GM19328 (cell line): Measurements from ENCODE around the gene KIAA2012.

Experiments used
- ATAC-seq: cut with Tn5 transposase; IDR thresholded peaks from one replicate; pipeline ENCODE4 v1.9.1; 2021; ENCODE audit warnings: mild to moderate bottlenecking, moderate library complexity; ENCODE audit not compliant: unreplicated experiment

KIAA2012 gene

GRCh38 chr2:202042444-202042843 is 30.6 kb upstream of the KIAA2012 start:
- ATAC-seq, result no peak

- ATAC-seq, result no peak
Observed at GRCh38 chr2:202043475-202043874, 29.6 kb upstream of the KIAA2012 start.

GRCh38 chr2:202044777-202045176 is 28.3 kb upstream of the KIAA2012 start:
- no peak for ATAC-seq

GRCh38 chr2:202046572-202046971 is 26.5 kb upstream of the KIAA2012 start:
- no peak for ATAC-seq

GRCh38 chr2:202049092-202049728 is 23.8 kb upstream of the KIAA2012 start:
- no peak for ATAC-seq

GRCh38 chr2:202049840-202050239 is 23.2 kb upstream of the KIAA2012 start:
- ATAC-seq, result no peak

GRCh38 chr2:202050652-202051051 is 22.4 kb upstream of the KIAA2012 start:
- ATAC-seq, result no peak

GRCh38 chr2:202051499-202052161 is 21.4 kb upstream of the KIAA2012 start:
- no peak for ATAC-seq

- no peak for ATAC-seq
Observed at GRCh38 chr2:202052235-202052634, 20.8 kb upstream of the KIAA2012 start.

GRCh38 chr2:202054679-202055078 is 18.4 kb upstream of the KIAA2012 start:
- no peak for ATAC-seq

- no peak for ATAC-seq
Observed at GRCh38 chr2:202056611-202057010, 16.4 kb upstream of the KIAA2012 start.

- no peak for ATAC-seq
Observed at GRCh38 chr2:202060218-202060617, 12.8 kb upstream of the KIAA2012 start.

GRCh38 chr2:202061695-202062094 is 11.4 kb upstream of the KIAA2012 start:
- ATAC-seq, result no peak

- ATAC-seq, result no peak
Observed at GRCh38 chr2:202064171-202064880, 8.7 kb upstream of the KIAA2012 start.

- no peak for ATAC-seq
Observed at GRCh38 chr2:202064881-202065230, 8.2 kb upstream of the KIAA2012 start.

- ATAC-seq, result no peak
Observed at GRCh38 chr2:202065876-202066275, 7.2 kb upstream of the KIAA2012 start.

- no peak for ATAC-seq
Observed at GRCh38 chr2:202066875-202067274, 6.2 kb upstream of the KIAA2012 start.

- no peak for ATAC-seq
Observed at GRCh38 chr2:202067589-202067988, 5.5 kb upstream of the KIAA2012 start.

GRCh38 chr2:202069170-202070067 is 3.6 kb upstream of the KIAA2012 start:
- ATAC-seq, result no peak

- ATAC-seq, result no peak
Observed at GRCh38 chr2:202071107-202071506, 1.9 kb upstream of the KIAA2012 start.

- no peak for ATAC-seq
Observed at GRCh38 chr2:202072226-202072625, 829 bp upstream of the KIAA2012 start.
